Hematopoietic multipotent progenitor cell treated with erythropoietin and hydrocortisone succinate and interleukin-3 and kit ligand, for 4 days (in vitro differentiated cells): ENCODE results near the gene C2CD4C.
A peak's percentile ranks its signal among the peaks of the same experiment; 100 is the strongest.
"Not testable (repeated sequence)": the region's sequence is repeated elsewhere in the genome, so short reads cannot be mapped to it uniquely, and the experiment has no call there.

Experiments used
- DNase-seq: peaks from one replicate; pipeline ENCODE4 v3.0.0-alpha.2; 2015

The C2CD4C gene

DNA sequence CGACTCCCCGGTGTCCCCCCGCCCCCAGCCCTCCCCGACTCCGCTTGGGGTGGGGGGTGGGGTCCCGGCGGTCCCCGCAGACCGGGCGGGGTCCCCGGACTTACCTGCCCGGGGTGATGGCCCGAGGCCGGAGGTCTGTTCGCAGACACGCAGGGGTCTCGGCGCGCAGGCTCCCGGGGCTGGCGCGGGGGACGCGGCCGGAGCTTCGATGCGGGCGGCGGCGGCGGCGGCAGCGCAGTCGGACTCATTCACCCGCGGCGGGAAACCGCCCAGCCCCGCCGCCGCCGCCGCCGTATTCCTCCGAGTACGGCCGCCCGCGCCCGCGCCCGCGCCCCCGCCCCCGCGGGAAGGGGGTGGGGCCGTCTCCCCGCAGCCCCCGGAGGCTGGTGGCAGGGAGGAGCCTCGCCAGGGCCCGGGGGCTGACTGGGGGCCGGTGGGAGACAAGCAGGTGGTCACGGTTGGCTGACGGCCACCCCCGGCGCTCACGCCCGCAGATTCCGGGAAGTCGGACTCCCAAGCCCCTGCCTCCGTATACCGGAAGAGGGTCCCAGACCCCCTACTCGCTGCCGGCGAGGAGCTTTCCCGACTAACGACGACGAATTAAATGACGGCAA lies at the start of gene C2CD4C:
TSS of gene C2CD4C (minus strand) at position 246 of the 614 bp plus-strand sequence. CDS start 786 bp downstream, outside the sequence.
- peak; percentile 33 for DNase-seq

- no peak for DNase-seq
Measured at GRCh38 chr19:458091-459042, 49.4 kb upstream of the C2CD4C start.

DNA sequence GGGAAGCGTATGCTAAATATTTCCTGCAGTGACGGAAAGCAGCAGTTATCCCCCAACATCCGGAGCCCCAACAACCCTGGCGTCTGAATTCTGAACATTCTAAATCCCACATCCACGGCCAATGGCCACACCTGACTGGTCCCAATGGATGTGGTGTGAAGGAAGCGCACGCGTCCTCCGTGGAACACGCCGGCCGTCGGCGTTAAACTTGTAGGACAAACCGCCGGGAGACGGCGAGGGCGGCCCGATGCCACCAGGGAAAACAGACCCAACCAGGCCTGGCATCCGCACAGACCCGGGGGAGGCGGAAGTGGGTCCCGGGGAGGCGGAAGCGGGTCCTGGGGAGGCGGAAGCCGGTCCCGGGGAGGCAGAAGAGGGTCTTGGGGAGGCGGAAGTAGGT lies 48.7 kb upstream of the C2CD4C start:
- DNase-seq: no peak

DNA sequence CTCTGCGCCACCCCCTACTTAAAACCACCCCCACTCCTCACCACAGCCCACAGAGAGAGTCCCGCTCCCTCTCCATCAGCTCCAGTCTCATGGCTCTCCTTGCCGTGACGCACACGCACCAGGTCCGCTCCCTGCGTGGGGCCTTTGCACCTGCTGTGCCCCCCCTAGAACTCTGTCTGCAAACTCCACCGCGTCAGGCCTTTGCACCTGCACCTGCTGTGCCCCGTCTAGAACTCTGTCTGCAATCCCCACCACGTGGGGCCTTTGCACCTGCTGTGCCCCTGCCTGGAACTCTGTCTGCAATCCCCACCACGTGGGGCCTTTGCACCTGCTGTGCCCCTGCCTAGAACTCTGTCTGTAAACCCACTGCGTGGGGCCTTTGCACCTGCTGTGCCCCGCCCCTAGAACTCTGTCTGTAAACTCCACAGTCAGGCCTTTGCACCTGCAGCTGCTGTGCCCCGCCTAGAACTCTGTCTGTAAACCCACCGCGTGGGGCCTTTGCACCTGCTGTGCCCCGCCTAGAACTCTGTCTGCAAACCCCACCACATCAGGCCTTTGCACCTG lies 47.7 kb upstream of the C2CD4C start:
- DNase-seq: no peak

DNA sequence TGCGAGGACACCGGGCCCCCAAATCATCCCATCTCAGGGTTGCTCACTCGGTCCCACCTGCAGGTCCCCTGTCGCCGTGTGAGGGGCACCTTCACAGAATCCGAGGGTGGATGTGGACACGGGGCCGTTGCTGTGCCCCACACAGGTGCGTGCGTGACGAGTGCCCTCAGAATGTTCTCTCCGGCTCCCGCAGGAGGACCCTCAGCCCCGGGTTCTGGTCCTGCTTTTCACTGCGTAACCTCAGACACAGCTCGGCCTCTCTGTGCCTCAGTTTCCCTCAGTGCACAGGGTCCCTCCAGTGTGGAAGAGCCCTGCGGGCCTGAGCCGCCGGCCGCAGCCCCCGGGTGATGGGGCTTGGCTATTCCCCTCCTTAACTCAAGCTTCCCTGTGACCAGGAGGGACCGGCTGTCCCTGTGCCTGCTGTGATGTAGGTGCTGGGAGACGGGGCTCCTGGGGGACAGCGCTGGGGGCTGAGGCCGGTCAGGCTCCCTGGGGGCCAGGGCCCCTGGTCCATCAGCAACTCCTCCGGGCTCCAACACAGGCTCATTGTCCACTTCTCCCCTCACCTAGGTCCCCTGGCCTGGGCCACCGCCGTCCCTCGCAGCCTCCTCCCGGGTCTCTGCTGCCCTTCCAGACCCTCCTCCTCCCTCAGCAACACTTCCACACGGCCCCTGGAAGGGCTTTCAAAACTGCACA lies 47.1 kb upstream of the C2CD4C start:
- no peak for DNase-seq

- no peak for DNase-seq
Measured at GRCh38 chr19:455031-455705, 46.2 kb upstream of the C2CD4C start.

GRCh38 chr19:453606-454005 lies 44.7 kb upstream of the C2CD4C start:
- no peak for DNase-seq

GRCh38 chr19:452829-453228 lies 43.9 kb upstream of the C2CD4C start:
- DNase-seq: no peak

GRCh38 chr19:450912-451481 lies 42.0 kb upstream of the C2CD4C start:
- DNase-seq: not testable (repeated sequence)

GRCh38 chr19:449916-450315 lies 41.0 kb upstream of the C2CD4C start:
- no peak for DNase-seq

- no peak for DNase-seq
Measured at GRCh38 chr19:447816-448560, 39.0 kb upstream of the C2CD4C start.

DNA sequence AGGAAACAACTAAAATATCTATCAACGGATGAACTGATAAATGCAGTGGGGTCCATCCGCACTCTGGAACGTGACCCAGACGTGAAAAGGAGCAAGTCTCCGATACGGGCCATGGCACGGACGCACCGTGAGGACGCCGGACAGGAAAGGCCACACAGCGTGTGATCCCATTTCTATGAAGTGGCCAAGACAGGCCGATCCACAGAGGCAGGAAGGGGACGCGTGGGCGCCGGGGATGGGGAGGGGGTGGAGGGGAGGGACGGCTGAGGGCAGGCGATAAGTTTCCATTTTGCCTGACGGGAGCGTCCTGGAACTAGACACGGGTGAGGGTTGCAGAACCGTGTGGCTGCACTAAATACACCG lies 38.1 kb upstream of the C2CD4C start:
- no peak for DNase-seq

GRCh38 chr19:444677-445210 lies 35.8 kb upstream of the C2CD4C start:
- DNase-seq: no peak

DNA sequence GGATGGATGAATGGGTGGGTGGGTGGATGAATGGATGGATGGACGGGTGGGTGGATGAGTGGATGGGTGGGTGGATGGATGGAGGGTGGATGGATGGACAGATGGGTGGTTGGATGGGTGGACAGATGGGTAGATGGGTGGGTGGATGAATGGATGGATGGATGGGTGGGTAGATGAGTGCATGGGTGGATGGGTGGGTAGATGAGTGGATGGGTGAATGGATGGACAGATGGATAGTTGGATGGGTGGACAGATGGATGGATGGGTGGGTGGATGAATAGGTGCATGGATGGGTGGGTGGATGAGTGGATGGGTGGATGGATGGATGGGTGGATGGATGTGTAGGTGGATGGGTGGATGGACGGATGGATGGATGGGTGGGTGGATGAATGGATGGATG lies 34.1 kb upstream of the C2CD4C start:
- DNase-seq: no peak

DNA sequence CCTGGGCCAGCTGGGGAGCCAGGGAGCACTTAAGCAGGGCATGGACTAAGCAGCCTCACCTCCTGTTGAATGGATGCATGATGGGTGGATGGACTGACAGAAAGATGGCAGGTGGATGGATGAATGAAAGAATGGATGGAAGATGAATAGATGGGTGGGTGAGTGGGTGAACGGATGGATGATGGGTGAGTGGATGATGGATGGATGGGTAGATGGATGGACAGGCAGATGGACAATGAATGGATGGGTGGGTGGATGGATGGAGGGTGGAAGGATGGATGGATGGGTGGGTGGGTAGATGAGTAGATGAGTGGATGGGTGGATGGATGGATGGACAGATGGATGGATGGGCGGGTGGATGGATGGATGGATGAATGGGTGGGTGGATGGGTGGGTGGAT lies 33.1 kb upstream of the C2CD4C start:
- no peak for DNase-seq

DNA sequence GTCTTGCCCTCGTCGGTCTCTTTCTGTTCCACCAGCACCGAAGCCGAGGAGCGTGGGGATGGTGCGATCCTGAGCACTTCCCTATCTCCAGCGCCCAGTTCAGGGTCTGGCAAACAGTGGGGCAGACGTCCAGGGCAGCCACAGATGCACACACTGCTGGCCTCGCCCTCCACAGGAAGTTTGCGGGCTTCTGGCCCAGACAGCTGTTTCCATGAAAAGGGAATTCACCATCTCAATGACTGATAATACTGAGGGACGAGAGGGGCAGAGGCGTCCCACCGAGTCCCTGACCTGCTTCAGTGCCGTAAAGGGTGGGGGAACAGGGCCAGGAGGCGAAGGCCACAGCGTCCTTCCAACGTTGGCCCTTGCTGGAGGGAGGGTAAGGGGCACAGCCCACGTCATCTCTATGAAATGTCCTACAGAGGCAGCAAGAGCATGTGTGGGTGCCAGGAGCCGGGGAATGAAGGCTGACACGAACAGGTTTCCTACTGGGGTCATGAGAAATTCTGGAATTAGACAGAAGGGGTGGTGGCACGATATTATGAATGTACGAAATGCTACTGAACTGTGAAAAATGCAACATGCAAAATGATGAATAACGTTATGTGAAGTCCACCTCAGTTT lies 32.4 kb upstream of the C2CD4C start:
- peak; percentile 70 for DNase-seq

GRCh38 chr19:440391-441212 lies 31.7 kb upstream of the C2CD4C start:
- DNase-seq: no peak

DNA sequence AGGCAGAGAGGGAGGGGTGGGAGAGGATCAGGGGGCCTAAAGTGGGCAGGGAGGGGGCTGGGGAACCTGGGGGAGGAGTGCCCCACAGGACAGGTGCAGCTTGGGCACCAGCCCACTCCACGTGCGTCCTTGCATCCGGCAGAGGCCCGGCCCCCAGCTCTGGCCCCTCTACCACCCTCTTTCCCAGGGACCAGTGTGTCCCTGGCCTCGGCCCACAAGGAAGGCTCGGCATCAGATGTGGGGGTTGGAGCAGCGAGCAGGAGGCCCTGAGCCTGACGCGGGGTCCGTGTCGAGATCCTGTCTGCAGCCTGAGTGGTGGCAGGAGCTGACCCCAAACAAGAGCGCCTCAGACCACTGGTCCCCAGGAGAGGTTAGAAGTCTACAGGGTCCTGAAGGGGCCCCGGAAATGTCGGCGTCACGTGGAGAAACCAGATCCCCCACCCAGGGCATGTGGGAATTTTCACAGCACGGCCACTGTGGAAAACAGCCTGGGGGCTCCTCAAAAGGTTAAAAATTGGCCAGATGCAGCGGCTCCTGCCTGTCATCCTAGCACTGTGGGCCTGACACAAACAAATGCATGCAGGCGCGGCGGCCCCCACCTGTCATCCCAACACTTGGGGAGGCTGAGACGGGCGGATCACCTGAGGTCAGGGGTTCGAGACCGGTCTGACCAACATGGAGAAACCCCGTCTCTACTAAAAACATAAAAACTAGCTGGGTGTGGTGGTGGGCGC lies 30.4 kb upstream of the C2CD4C start:
- DNase-seq: no peak

DNA sequence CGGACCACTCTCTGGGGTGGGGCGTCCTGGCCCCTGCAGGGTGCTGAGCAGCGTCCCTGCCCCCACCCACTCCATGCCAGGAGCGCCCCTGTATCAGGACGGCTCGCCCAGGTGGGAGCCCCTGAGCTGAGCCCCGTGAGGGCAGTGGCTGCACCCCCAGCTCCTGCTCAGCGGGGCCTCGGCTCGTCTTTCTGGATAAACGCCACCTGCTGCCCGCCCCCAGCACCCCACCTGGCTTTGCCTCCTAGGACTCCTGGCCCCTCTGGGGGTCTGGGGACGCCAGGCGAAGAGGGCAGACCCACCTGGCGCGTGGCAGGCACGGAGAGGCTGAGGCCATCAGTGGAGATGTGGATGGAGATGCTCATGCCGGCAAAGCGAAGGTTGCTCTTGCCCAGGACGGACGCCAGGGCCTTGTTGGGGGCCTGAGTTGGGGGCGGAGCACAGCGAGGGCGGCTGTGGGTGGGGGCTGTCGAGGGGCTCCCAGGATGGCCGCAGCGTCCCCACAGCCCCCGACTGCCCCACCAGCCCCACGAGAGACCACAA lies 29.5 kb upstream of the C2CD4C start:
- DNase-seq: no peak
